ENCODE results near the gene C20orf204.
A peak's percentile ranks its signal among the peaks of the same experiment; 100 is the strongest.

Gene C20orf204

DNA sequence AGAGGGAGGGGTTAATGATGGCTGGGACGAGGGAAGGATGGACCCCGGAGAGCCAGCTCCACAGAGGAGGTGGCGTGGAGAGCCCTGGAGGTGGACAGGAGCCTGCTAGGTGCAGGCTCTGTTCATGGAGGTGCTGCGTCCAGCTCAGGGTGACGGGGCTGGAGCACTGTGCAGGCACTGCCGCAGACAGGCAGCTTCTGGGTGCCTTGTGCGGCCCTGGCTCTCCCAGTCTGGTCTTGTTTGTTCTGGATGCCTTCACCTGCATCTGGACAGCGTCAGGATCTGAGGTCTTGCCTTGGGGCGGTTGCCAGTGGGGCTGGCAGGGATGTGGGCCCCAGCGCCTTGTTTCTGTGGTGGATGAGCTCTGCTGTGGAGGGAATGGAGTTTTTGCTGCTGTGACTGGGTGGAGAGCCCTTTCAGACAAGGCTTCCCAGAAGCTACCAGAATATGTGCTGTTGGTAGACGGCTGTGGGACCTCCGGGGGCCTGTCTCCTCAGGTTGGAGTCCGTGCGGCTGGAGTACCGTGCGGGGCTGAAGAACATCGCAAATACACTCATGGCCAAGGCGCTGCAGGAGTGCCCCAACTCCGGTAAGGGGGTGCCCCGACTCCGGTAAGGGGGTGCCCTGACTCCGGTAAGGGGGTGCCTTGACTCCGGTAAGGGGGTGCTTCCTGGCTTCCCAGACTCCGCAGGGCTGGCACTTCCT, 7.8 kb upstream of the C20orf204 start:
- DNase-seq (ENCODE audit: low spot score): no peak

DNA sequence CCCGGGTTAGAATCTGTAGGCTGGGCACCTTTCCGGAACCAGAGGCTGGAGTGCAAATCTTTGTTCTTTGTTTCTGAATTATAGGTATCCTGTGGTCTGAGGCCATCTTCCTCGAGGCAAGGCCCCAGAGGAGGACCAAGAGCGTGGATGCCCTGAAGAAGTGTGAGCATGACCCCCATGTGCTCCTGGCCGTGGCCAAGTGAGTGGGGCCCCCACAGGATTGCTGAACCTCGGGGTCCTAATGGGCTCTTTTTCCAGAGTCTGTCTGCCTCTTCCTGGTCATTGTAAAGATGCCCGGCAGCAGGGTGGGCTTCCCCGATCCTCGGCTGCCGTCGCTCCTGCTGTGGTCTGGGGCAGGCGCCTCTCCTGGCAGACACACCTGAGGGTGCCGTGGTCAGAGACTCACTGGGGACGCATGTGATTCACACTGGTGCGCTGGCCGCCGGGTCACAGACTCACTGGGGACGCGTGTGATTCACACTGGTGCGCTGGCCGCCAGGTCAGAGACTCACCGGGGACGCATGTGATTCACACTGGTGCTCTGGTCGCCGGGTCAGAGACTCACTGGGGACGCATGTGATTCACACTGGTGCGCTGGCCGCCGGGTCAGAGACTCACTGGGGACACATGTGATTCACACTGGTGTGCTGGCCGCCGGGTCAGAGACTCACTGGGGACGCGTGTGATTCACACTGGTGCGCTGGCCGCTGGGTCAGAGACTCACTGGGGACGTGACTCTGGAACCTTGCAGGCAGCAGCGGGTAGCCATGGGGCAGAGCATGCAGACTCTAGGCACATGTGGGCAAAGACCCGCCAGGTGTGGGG, 6.5 kb upstream of the C20orf204 start:
- no peak for DNase-seq (ENCODE audit: low spot score)

DNA sequence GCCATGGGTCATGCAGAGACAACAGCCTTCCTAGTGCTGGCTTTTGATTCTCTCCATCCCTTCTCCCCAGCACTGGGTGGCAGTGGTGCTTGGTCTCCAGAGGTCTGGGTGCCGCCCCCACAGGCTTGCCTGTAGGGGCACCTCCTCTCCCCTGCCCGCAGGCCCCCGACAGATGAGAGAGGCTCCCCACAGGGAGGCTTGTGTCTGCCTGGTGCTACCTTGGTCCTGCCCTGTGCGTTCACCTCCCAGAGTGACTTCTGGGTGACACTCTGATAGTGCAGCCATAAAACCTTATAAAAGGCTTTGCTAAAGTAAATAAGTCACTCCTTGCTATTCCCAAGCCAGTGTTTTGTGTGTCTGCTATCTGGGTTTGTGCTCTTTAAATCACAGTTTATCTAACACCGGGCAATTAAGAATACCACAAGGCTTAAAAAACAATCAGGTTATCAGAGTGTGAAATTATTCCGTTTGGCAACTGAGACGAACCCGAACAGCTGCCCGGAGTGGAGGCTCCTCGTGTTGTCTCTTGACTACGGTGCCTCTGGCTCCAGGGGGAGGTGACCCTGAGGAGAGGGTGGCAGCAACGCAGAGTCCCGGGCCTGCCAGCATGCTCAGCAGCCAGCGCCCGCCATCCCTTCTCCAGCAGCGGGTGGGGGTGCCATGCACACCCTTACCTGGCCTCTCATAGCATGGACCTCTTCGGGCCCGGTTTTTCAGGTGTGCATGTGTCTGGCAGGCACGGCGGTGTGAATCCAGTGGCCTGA, 5.4 kb upstream of the C20orf204 start:
- DNase-seq (ENCODE audit: low spot score): no peak

DNA sequence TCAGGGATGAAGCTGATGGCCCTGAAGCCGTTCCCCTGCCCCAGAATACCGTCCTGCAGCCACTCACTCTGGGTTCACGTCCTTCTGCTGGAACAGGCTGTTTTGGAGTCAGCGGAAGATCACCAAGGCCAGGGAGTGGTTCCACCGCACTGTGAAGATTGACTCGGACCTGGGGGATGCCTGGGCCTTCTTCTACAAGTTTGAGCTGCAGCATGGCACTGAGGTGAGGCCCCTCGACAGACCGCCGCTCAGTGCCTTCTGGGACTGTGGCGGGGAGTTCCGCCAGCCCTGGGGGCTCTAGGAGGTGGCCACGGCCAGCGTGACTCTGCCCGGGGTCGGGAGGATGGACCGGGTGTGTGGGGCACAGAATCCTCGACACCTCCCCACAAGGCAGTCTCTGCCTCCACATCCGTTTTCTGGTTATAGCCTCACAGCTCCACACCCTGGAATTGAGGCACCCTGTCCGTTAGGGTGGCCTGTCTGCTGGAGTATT, 4.1 kb upstream of the C20orf204 start:
- DNase-seq (ENCODE audit: low spot score): no peak

DNA sequence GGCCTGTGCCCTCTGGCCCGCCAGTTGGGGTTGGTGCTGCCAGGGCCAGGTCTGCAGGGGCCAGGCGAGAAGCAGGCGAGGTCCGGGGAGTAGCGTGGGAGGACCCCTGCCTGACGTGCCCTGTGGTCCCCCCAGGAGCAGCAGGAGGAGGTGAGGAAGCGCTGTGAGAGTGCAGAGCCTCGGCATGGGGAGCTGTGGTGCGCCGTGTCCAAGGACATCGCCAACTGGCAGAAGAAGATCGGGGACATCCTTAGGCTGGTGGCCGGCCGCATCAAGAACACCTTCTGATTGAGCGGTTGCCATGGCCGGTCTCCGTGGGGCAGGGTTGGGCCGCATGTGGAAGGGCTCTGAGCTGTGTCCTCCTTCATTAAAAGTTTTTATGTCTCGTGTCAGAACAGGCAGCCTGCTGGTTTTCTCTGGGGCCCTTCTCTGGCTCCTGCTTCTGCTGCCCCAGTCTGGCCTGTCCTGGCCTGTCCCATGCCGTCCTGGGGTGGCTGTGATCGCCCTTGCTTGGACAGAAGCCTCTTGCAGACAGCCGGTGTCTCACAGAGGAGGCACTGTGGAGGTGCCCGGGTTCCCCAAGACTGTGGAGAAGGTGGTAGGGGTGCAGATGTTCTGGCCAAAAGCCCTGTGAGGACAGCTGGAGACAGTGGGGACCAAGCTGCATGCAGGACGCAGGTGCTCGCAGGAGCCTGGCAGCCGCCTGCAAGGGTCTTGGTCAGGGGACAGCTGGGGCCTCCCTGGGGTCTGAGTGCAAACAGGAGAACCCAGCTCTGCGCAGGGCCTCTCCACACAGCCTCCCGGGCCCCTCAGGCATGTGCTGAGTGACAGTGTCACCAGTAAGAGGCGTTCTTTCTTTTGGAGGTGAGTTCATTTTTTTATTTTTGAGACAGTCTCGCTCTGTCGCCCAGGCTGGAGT, 3.0 kb upstream of the C20orf204 start:
- no peak for DNase-seq (ENCODE audit: low spot score)

DNA sequence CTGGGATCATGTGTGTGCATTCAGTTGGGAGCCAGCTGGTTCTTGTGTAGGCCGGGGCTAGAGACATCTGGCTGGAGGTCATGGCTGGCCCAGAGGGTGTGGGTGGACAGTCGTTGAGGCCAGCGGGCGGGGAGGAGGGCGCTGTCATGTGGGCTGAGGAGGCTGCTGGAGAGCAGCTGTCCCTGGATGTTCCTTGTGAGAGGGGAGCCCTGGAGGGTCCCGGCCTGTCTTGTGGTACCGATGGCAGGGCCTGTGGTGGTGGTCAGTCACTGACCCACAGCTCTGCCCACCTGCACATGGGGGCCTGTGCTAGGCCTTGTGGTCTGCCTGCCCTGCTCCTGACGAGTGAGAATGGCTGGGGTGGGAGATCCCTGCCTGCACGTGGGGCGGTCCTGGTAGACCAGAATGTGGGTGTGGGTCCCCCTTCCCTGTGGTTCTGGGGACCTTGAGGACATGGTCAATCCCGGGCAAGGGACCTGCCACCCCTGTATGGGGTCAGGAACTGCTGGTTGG, 1.9 kb upstream of the C20orf204 start:
- DNase-seq (ENCODE audit: low spot score): no peak

DNA sequence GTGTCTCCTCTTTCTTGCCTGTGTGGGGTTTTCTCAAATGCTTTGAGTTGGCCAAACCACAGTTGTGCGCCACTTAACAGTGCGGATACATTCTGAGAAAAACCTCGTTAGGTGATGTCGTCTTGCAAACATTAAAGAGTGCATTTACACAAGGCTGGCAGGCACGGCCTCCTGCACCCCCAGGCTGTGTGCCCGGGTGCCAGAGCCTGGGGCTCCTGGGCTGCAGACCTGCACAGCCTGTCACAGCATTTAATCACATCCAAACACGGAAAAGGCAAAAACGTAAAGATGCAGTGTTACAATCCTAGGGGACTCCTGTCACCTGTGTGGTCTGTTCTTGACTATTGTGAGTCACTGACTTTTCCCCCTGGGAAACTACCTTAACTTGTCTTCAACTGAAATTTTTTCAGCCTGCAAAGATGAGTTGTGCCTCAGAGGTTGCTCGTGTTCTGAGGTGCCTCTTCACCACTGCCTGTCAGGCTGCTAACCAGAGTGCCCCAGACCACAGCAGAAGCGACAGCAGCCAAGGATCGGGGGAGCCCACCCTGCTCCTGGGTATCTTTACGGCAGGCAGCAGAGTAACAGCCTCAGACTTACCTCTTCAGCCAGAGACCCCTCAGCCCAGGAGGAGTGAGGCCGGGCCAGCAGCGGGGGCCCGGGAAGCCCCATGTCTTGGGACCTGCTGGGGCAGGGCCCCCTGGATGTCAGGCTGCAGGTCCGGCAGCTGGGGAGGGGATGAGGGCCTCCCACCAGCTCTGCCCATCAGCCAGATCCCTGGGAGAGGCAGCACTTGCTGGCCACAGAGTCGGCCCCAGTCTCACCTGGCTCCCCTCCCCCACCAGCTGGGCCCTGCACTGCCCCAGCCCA, 683 bp upstream of the C20orf204 start:
- DNase-seq (ENCODE audit: low spot score): no peak

DNA sequence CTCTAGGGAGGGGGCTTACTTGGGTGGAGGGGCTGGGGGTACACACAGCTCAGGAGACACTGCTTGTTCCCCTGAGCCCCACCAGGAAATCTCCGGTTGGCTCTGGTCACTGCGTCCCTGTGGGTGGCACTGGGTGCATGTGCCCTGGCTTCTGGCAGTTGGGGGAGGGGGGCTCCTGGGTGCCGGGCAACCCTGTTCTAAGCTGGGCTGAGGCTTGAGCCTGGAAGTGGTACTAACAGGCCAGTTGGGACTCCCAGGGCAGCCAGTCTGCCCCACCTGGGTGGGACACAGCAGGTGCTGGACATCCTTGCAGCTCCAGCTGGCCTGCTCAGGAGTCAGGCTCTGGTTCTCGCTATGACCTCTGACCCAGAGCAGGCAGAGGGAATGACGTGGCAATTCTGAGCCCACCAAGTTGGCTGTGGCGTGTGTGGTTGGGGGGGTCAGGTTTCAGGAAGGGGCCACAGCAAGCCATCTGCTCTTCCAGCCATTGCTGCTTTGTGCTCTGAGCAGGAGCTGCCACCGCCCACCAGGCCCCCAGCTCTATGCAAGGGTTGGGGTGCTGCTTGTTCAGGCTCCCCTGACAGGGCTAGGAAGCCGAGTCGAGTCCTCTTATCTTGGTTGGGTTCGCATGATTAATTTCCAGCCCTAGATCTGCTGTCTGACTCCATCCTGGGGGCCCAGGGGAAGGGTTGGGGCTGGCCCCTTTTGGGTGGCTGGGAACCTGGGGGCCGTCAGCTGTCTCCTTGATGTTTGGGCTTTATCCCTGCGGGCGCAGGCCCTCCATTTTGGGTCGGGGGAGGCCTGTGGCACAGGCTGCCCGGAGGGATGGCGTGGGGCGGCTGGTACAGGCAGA, 590 bp downstream of the C20orf204 start:
- DNase-seq (ENCODE audit: low spot score): no peak

DNA sequence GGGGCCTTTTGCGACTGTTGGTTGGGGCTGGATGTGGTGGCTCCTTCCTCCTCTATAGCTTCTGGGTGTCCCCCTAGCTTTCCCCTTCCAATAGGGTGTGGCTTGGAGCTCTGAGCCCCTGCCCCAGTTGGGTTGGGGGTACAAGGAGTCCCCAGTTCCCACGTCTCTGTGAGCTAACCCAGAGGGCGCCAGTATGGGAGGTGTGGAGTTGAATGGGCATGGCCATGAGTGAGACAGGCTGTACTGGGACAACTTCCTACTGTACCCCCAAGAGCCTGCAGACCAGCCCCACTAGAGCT, 1.2 kb downstream of the C20orf204 start:
- no peak for DNase-seq (ENCODE audit: low spot score)

DNA sequence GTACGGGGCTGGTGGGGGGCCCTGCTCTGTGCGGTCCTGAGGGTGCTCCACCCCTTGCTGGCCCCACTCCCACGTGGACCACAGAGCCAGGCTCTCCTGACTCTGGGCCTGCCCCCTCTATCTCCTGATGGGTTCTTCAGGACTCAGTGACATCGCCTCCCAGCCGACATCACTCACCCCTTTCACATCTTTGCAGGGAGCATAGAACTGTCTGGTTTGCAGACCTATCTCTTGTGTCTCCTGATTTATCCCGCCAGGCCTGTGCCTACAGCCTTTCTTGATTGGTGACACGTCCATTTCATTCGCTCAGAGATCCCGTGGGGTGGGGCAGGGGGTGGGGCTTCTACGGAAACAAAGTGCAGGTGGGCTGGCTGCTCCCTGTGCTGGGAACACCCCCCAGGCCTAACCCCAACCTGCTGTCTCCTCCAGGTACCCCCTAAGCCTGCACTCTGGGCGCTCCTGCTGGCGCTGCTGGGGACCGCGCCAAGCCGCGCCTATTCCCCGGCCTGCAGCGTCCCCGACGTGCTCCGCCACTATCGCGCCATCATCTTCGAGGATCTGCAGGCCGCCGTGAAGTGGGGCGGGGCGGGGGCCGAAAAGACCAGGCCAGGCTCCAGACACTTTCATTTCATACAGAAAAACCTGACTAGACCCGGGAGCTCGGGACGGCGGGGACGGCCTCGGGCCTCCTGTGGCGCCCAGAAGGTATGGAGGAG, 1.7 kb downstream of the C20orf204 start:
- DNase-seq (ENCODE audit: low spot score): peak; percentile 69

DNA sequence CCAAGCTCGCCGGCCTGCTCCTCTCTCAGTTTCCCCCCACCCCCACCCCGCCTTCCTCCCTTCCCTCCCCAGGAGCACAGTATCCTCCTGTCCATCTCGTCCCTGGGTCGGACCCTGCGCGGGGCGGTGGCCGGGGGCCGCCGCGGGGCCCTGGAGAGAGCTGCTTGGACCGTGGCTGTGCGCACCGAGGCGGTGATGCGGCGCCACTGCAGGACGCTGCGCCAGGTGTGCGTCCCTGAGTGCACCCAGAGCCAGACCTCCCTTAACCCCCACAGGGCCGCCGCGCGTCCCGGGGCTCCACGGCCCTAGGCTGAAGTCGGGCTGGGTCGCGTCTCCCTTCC, 2.2 kb downstream of the C20orf204 start:
- DNase-seq (ENCODE audit: low spot score): no peak

DNA sequence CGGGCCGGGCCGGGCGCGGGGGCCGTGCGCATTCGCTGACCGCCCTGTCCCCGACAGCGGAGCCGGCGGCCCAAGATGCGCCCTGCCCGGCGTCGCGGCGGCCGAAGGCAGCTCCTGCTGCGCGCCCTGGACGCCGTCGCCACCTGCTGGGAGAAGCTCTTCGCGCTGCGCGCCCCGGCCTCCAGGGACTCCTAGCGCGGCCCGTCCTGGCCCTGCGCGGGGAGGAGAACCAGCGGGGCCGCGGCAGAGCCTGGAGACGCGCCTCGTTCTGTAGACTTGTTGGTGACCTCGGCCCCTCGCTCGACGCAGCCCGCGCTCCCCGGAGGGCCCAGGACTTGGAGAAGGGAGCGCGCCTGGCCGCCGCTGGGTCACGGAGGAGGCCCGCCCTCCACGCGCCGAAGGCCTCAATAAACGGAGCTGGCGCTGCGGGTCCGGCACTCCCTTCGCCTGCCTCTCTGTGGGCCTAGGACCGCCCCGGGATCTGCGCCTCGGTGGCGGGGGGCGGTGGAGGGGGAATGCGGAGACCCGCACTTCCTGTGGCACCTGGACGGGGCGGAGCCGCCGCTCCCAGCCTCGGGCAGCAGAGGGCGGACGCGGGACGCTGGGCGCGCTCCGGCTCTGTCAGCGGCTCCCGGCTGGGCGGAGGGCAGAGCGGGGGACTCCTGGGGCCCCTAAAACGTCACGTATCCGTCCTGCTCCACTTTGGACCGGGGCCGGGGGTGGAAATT, 2.7 kb downstream of the C20orf204 start:
- peak; percentile 51 for DNase-seq (ENCODE audit: low spot score)

DNA sequence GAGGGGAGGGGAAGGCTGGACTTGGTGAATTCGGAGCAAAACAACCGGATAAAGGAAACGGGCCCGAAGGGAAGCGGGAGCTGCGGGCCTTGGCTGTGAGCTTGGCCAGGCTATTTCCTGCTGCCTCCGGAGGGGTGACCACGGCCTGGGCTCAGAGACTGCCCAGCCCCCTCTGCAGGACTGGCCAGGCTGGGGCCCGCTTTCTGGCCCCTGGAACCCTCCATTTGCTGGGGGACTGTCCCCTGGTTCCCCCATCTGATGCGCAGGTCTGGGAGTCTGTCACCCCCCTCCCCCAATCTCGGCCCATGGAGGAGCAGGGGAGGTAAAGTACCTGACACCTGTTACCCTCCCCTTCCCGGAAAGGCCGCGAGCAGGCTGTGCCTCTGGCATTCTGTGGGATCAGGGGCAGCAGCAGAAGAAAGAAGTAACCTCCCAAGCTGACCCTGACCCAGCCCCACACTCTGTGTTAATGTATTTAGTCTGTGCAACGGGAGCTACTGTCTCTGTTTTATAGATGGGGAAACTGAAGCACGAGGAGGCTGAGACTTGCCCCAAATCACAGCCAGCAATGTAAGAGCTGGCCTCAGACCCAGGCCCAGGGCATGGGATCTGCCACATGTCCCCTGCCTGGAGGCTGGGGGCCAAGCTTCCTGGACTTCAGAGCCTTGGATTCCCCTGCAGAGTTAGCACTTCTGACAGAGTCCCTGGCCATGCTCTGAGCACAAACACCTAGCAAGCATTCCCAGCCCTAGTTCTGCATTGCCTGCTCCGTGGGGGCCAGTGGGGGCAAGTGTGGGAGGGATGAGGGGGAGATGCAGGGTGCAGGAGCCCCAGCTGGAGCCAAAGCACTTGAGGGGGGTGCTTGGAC, 3.5 kb downstream of the C20orf204 start:
- DNase-seq (ENCODE audit: low spot score): no peak

DNA sequence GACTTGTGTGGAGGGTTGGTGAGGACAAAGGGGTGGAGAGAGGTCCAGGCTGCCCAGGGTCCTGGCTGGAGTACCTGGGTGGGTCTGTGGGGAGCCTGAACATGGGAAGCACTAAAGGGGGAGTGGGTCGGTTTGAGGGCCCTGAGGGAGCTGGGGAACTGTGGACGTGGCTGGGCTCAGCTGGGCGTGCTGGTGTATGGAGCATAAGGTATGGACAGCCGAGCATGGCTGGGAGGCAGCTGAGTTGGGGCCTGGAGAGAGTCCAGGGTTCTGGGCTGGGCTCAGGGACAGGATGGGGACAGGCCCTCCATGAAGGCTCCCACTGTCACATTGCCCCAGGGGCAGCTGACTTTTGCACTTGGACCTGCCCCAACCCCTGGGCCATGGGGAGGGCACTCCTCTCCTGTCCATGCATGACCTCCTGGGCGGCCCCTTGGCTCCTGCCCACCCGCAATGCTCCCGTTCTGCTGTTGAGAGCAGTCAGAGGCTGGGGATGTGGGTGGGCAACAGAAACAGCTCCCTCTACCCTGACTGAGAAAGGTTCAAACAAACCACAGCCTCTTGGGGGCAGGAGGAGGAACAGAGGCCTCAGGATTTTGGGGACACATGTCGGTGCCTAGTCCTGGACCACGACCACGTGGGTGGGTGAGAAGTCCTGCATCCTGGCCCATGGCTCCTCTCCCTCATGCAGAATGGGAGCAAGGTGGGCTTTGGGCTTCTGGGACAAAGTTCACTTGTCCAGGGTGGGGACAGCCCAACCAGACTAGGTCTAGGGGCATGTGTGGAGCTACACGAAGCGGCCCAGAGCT, 4.5 kb downstream of the C20orf204 start:
- DNase-seq (ENCODE audit: low spot score): no peak

DNA sequence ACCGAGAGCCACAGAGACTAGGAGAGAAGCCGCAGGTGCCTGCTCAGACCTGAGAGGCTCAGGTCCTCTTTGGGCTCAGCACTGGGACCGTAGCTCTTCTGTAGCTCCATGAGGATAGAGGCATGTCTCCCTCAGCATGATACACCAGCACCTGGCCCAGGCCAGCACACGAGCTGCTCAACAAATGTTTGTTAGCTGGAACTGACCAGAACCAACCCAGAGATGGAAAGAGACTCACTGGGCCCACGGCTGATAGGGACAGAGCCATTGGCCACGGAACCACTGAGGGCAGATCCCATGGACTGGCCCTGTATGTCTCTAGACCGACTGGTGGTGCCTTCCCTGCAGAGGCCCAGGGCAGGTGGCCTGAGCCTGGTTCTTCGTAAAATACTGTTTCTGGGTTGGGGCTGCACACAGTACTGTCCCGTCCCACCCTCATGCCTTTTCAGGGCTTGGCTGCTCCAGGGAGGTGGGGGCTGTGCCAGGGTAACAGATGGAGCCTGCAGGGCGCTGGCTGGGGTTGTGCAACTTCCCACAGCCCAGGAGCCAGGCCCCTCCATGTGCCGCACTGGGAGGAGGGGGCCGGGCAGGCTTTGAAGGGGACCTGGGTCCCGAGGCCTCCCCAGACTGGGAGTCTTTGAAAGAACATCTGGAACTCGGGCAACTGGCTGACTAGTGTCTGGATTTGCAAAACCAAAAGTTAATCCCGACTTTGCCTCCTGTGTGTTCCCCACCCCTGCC, 5.2 kb downstream of the C20orf204 start:
- peak; percentile 86 for DNase-seq (ENCODE audit: low spot score)

DNA sequence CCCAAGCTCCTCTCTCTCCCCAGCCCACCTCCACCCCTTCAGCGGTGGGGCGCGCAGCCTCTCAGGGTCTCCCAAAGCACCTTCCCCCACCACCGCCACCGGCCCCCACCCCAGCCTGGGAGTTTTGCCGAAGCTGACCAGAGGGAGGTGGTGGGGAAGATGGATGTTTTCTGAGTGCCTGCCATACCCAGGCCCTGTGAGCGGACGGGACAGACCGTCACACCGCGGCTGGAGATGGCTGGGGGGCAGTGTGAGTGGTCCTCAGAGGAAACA, 5.7 kb downstream of the C20orf204 start:
- DNase-seq (ENCODE audit: low spot score): no peak

Data from cerebellar cortex (tissue), 1 donor.